Tongue (tissue), 2 donors: Measurements from ENCODE around the gene BARHL2. TPM values are rescaled to one million over a fixed set of nuclear protein-coding genes. Genes with fewer than 3 reads are reported as not detected.
A peak's percentile ranks its signal among the peaks of the same experiment; 100 is the strongest.

Source experiments
- DNase-seq: peaks from one replicate; pipeline ENCODE4 v3.0.0-alpha.2; 2015
- total RNA-seq: library from RNA; depleted of rRNA; stranded (reverse); fragments of >200 nt; gene quantifications from one replicate; pipeline ENCODE4 v1.2.3, GENCODE V29; 2014

The BARHL2 gene
- total RNA-seq, 1 donor from 2014 or later, result not detected

- no peak for DNase-seq
Observed at GRCh38 chr1:90710579-90711536, 6.2 kb downstream of the BARHL2 start.

- DNase-seq, result no peak
Observed at GRCh38 chr1:90709535-90709934, 7.6 kb downstream of the BARHL2 start.

- no peak for DNase-seq
Observed at GRCh38 chr1:90708826-90709225, 8.3 kb downstream of the BARHL2 start.

- no peak for DNase-seq
Observed at GRCh38 chr1:90708236-90708786, 8.8 kb downstream of the BARHL2 start.

- DNase-seq, result peak; percentile 79
Observed at GRCh38 chr1:90707363-90707710, 9.8 kb downstream of the BARHL2 start.

GRCh38 chr1:90706437-90707362 is 10.4 kb downstream of the BARHL2 start:
- DNase-seq, result peak; percentile 27

- no peak for DNase-seq
Observed at GRCh38 chr1:90705956-90706355, 11.1 kb downstream of the BARHL2 start.

- no peak for DNase-seq
Observed at GRCh38 chr1:90704817-90705216, 12.3 kb downstream of the BARHL2 start.

GRCh38 chr1:90694846-90695245 is 22.3 kb downstream of the BARHL2 start:
- no peak for DNase-seq

GRCh38 chr1:90687747-90688146 is 29.4 kb downstream of the BARHL2 start:
- no peak for DNase-seq

GRCh38 chr1:90675161-90675847 is 41.8 kb downstream of the BARHL2 start:
- DNase-seq, result no peak

GRCh38 chr1:90671741-90672140 is 45.4 kb downstream of the BARHL2 start:
- no peak for DNase-seq

- DNase-seq, result no peak
Observed at GRCh38 chr1:90671251-90671650, 45.9 kb downstream of the BARHL2 start.
